ENCODE results near the gene PARVA.

GRCh38 chr11:12439615-12440014 is 62.2 kb downstream of the PARVA start:
- no peak for TF ChIP-seq CHD2 (IDR thresholded peaks at IDR 0.05; ENCODE audit: low read length)
- no peak for TF ChIP-seq CTCF (IDR thresholded peaks at IDR 0.05; ENCODE audit: control extremely low read depth in 1 of 3, insufficient read depth in 1 of 3, low read depth in 1 of 3, low read length in 3 of 3)
- no peak for TF ChIP-seq SUZ12 (IDR thresholded peaks at IDR 0.05; ENCODE audit: low read length)
- TF ChIP-seq POLR2A (IDR thresholded peaks at IDR 0.05; ENCODE audit: control extremely low read depth in 1 of 2, low read depth in 2 of 2, low read length in 2 of 2) = no peak
- TF ChIP-seq RAD21 (IDR thresholded peaks at IDR 0.05 in 1 of 2, conservative IDR thresholded peaks at IDR 0.05 in 1 of 2; ENCODE audit: low read depth in 2 of 2, low read length in 2 of 2) = no peak
- TF ChIP-seq EP300 (IDR thresholded peaks at IDR 0.05; ENCODE audit: borderline replicate concordance in 1 of 2, low read depth in 2 of 2, low read length in 2 of 2) = no peak
- no peak for TF ChIP-seq PHF8 (conservative IDR thresholded peaks at IDR 0.05; ENCODE audit: low read depth, low read length)
- TF ChIP-seq BACH1 (IDR thresholded peaks at IDR 0.05; ENCODE audit: low read length) = no peak
- TF ChIP-seq GABPA (IDR thresholded peaks at IDR 0.05; ENCODE audit: borderline replicate concordance, insufficient read depth, low read length) = no peak
- TF ChIP-seq SIN3A (conservative IDR thresholded peaks at IDR 0.05 in 1 of 2, IDR thresholded peaks at IDR 0.05 in 1 of 2; ENCODE audit: low read depth in 1 of 2, low read length in 2 of 2) = no peak
- TF ChIP-seq MAX (IDR thresholded peaks at IDR 0.05) = no peak
- TF ChIP-seq EZH2 (IDR thresholded peaks at IDR 0.05; ENCODE audit: low read depth, low read length, severe bottlenecking) = no peak
- no peak for TF ChIP-seq TCF12 (IDR thresholded peaks at IDR 0.05; ENCODE audit: low read depth, low read length)

All from H1 (cell line).